Mesenchymal stem cell (in vitro differentiated cells and primary cell): ENCODE data around the gene GLIPR1.

Source experiments
- DNase-seq: peaks from one replicate; pipeline ENCODE4 v3.0.0-alpha.2; 2013
- H2AFZ ChIP-seq: one replicate; pipeline ENCODE4 v1.6.1; 2013; ENCODE audit warnings: low read depth, mild to moderate bottlenecking, control low read depth, inconsistent platforms, low read length, moderate library complexity
- H2AK5ac ChIP-seq: 2 replicates; pipeline ENCODE4 v1.6.1; 2013; ENCODE audit warnings: low read length, moderate library complexity, mild to moderate bottlenecking, inconsistent platforms; ENCODE audit not compliant: severe bottlenecking
- H2BK120ac ChIP-seq: one replicate; pipeline ENCODE4 v1.6.1; 2013; ENCODE audit warnings: low read depth, mild to moderate bottlenecking, inconsistent platforms, low read length, moderate library complexity
- H2BK12ac ChIP-seq, 2 experiments: one replicate each; pipeline ENCODE4 v1.6.1; 2013; ENCODE audit warnings: inconsistent platforms in 2 of 2, low read length in 2 of 2, mild to moderate bottlenecking in 2 of 2, moderate library complexity in 2 of 2, control low read depth in 1 of 2
- H2BK15ac ChIP-seq: one replicate; pipeline ENCODE4 v1.6.1; 2013; ENCODE audit warnings: mild to moderate bottlenecking, low read depth, inconsistent platforms; ENCODE audit not compliant: poor library complexity, severe bottlenecking
- H2BK5ac ChIP-seq: 2 replicates; pipeline ENCODE4 v1.6.1; 2013; ENCODE audit warnings: low read depth, mild to moderate bottlenecking, low read length, control low read depth, inconsistent platforms; ENCODE audit not compliant: poor library complexity, severe bottlenecking
- H3K14ac ChIP-seq, 2 experiments: one replicate each; pipeline ENCODE4 v1.6.1; 2013; ENCODE audit warnings: inconsistent platforms in 2 of 2, low read length in 2 of 2, control low read depth in 1 of 2, mild to moderate bottlenecking in 1 of 2, moderate library complexity in 1 of 2
- H3K18ac ChIP-seq, 2 experiments: one replicate each; pipeline ENCODE4 v1.6.1; 2013; ENCODE audit warnings: inconsistent platforms in 2 of 2, low read length in 2 of 2, control low read depth in 1 of 2, low read depth in 1 of 2, mild to moderate bottlenecking in 1 of 2
- H3K23ac ChIP-seq, 2 experiments: one replicate each; pipeline ENCODE4 v1.6.1; 2013; ENCODE audit warnings: inconsistent platforms in 2 of 2, low read length in 2 of 2, mild to moderate bottlenecking in 2 of 2, moderate library complexity in 2 of 2, control low read depth in 1 of 2
- H3K27ac ChIP-seq: 2 replicates; pipeline ENCODE4 v1.5.1; 2013; ENCODE audit warnings: mild to moderate bottlenecking, moderate library complexity, low read length, control low read depth, inconsistent platforms; ENCODE audit not compliant: poor library complexity, severe bottlenecking
- H3K27me3 ChIP-seq, 2 experiments: 2 replicates each; pipeline versions ENCODE4 v1.6.1 to v1.7.0; 2013; ENCODE audit warnings: low read length in 2 of 2, mild to moderate bottlenecking in 2 of 2, moderate library complexity in 2 of 2, control low read depth in 1 of 2, inconsistent platforms in 1 of 2; ENCODE audit not compliant: control insufficient read depth in 1 of 2, insufficient read depth in 1 of 2
- H3K36me3 ChIP-seq, 2 experiments: 2 replicates each; pipeline versions ENCODE4 v1.6.1 to v1.7.0; 2013; ENCODE audit warnings: low read length in 2 of 2, control low read depth in 1 of 2, inconsistent platforms in 1 of 2, low read depth in 1 of 2, mild to moderate bottlenecking in 1 of 2; ENCODE audit not compliant: insufficient read depth in 2 of 2, control insufficient read depth in 1 of 2
- H3K4ac ChIP-seq, 2 experiments: one replicate each; pipeline ENCODE4 v1.6.1; 2013; ENCODE audit warnings: inconsistent platforms in 2 of 2, low read length in 2 of 2, mild to moderate bottlenecking in 2 of 2, moderate library complexity in 2 of 2, control low read depth in 1 of 2, low read depth in 1 of 2
- H3K4me1 ChIP-seq: 2 replicates; pipeline ENCODE4 v1.6.1; 2013; ENCODE audit warnings: low read depth, low read length, control low read depth; ENCODE audit not compliant: control insufficient read depth, insufficient read depth
- H3K4me2 ChIP-seq: 2 replicates; pipeline ENCODE4 v1.6.1; 2013; ENCODE audit warnings: low read length, mild to moderate bottlenecking, inconsistent platforms; ENCODE audit not compliant: poor library complexity, severe bottlenecking
- H3K4me3 ChIP-seq, 2 experiments: 2 replicates each; pipeline versions ENCODE4 v1.5.1 to v1.7.0; 2013; ENCODE audit warnings: low read length in 2 of 2, mild to moderate bottlenecking in 2 of 2, control low read depth in 1 of 2, low read depth in 1 of 2; ENCODE audit not compliant: insufficient read depth in 1 of 2
- H3K79me1 ChIP-seq: replicated peaks from 2 replicates; pipeline ENCODE4 v1.6.1; 2013; ENCODE audit warnings: mild to moderate bottlenecking, control low read depth, low read length, inconsistent platforms; ENCODE audit not compliant: poor library complexity, severe bottlenecking
- H3K9ac ChIP-seq: 2 replicates; pipeline ENCODE4 v1.7.0; 2013; ENCODE audit warnings: mild to moderate bottlenecking, low read length, moderate library complexity
- H3K9me3 ChIP-seq: 2 replicates; pipeline ENCODE4 v1.7.0; 2013; ENCODE audit warnings: mild to moderate bottlenecking, low read length; ENCODE audit not compliant: control insufficient read depth
- H4K8ac ChIP-seq: one replicate; pipeline ENCODE4 v1.6.1; 2013; ENCODE audit warnings: inconsistent platforms, mild to moderate bottlenecking, low read length, moderate library complexity
- H4K91ac ChIP-seq: one replicate; pipeline ENCODE4 v1.6.1; 2013; ENCODE audit warnings: mild to moderate bottlenecking, low read length, inconsistent platforms
- WGBS: methylation state at CpG from one replicate; pipeline ENCODE4 v1.1.7; 2013; ENCODE audit warnings: mixed read lengths; 5-methylcytosine and 5-hydroxymethylcytosine counted together

GLIPR1 gene

DNA sequence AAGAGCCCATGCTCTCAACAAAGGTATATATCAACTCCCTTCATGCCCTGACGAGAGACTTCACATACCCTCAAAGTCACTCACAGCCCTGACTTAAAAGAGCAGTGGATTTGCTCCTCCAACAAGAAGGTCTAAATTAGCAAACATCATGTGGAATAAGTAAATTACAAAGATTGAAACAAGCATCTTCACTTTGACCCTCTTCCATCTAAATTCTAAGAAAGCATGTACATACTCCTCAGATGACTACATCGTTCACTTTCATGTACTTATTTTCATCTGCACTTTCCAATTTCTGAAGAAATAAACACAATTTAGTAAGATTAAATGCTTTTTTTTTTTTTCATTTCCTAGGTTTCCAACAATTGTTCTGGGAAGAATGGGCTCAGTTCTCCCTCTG is 69.4 kb downstream of the GLIPR1 start:
- Histone ChIP-seq H2BK5ac (no peak overlapping the region), H3K27ac (no peak overlapping the region), H3K4me2 (no peak overlapping the region), H3K9ac (peak overlapping the region; percentile 5), H2BK120ac (no peak overlapping the region), H2AFZ (no peak overlapping the region), H3K23ac (no peak overlapping the region), H3K4me3 (peak overlapping the region in 1 of 2 experiments; percentile 4), H4K8ac (no peak overlapping the region), H2BK15ac (no peak overlapping the region), H3K27me3 (no peaks in the 10 kb centered on the region), H3K4me1 (peaks cover 2% of the 10 kb centered on the region), H3K14ac (no peak overlapping the region), H3K36me3 (no peaks in the 10 kb centered on the region), H3K79me1 (no peaks in the 10 kb centered on the region), H3K9me3 (no peaks in the 10 kb centered on the region), H3K4ac (no peak overlapping the region), H2AK5ac (no peak overlapping the region), H2BK12ac (no peak overlapping the region), H3K18ac (no peak overlapping the region), H4K91ac (no peak overlapping the region)
- 80% methylated on average over 2 of the region's 2 CpGs for WGBS
- DNase-seq: peak; percentile 13

DNA sequence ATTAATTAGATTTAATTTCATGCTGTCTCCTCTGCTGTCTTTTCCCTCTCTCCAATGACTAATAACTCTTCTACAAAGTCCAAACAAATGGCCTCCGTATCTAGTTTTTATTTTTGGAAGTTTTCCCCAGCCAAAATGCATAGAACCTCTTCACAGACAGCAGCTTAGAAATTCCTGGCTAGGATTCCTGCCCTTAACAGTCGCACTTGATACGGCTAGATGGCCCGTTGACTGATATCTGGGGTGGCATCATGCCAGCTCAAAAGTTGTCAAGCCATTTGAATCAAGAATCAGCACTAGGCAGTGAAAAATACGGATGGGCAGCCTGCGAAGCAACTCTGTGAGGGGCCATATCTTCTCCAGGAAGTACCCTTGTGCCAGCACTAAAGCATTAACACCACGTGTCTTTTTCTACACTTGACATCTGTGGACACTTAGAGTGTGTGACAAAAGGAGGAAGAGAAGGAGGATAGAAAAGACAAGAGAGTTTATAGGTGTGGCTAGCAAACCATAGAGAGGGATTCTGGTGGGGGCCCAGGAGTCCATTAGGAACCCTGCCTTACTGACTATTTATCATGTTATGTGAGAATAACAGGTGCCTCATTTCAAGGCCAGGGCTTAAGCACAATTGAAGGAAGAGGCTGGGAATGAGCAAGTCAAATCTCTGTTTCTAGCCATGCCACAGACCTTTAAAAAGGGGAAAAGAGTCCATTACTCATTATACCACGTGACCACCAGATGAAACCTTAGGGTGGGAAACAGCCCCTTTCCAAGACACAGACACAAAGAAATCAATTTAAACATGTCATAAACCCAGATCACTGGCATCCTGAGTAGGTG is 70.1 kb downstream of the GLIPR1 start:
- H2BK120ac ChIP-seq: no peak overlapping the region

DNA sequence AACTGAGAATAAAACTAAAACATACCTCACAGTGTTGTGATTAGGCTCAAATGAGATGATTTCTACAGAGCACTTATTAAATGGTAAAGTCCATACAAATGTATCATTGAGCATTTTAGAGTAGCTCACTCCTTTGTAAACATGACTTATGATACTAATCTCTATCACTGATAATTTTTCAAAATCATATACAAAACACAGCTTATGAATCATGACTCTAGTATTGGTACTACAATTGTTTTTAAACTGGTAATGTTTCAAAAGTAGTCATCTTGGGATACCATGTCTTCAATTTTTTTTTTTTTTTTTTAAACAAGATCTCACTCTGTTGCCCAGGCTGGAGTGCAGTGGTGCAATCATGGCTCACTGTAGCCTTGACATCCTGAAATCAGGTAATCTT is 70.9 kb downstream of the GLIPR1 start:
- Histone ChIP-seq H3K27me3 (no peaks in the 10 kb centered on the region), H3K4me3 (no peak overlapping the region), H3K4me1 (peaks cover 2% of the 10 kb centered on the region), H4K91ac (no peak overlapping the region), H2BK120ac (no peak overlapping the region), H3K36me3 (no peaks in the 10 kb centered on the region), H3K79me1 (no peaks in the 10 kb centered on the region), H2AFZ (no peak overlapping the region), H3K18ac (no peak overlapping the region), H3K9ac (no peak overlapping the region), H3K4me2 (no peak overlapping the region), H3K9me3 (no peaks in the 10 kb centered on the region), H2BK15ac (no peak overlapping the region), H3K27ac (no peak overlapping the region), H2BK12ac (no peak overlapping the region), H3K23ac (no peak overlapping the region), H3K4ac (no peak overlapping the region), H2AK5ac (no peak overlapping the region), H3K14ac (no peak overlapping the region), H2BK5ac (no peak overlapping the region), H4K8ac (no peak overlapping the region)
- no peak for DNase-seq

More for the DNA sequence above, 70.1 kb downstream of the GLIPR1 start:
- DNase-seq: peak; percentile 24
- no peak overlapping the region for H2BK5ac ChIP-seq
- no peak overlapping the region for H2BK15ac ChIP-seq
- no peak overlapping the region for H3K14ac ChIP-seq
- H3K4ac ChIP-seq: no peak overlapping the region
- H4K8ac ChIP-seq: no peak overlapping the region
- H3K4me3 ChIP-seq: peak overlapping the region in 1 of 2 experiments; percentile 4
- no peaks in the 10 kb centered on the region for H3K9me3 ChIP-seq
- H3K79me1 ChIP-seq: no peaks in the 10 kb centered on the region
- WGBS: 62% methylated on average over 7 of the region's 8 CpGs
- peak overlapping the region; percentile 5 for H3K9ac ChIP-seq
- no peak overlapping the region for H2AK5ac ChIP-seq
- no peak overlapping the region for H3K27ac ChIP-seq
- H3K4me1 ChIP-seq: peaks cover 2% of the 10 kb centered on the region
- no peak overlapping the region for H4K91ac ChIP-seq
- H3K23ac ChIP-seq: no peak overlapping the region
- no peak overlapping the region for H2AFZ ChIP-seq
- H3K27me3 ChIP-seq: no peaks in the 10 kb centered on the region
- no peak overlapping the region for H3K4me2 ChIP-seq
- H3K18ac ChIP-seq: no peak overlapping the region
- H2BK12ac ChIP-seq: no peak overlapping the region
- no peaks in the 10 kb centered on the region for H3K36me3 ChIP-seq

DNA sequence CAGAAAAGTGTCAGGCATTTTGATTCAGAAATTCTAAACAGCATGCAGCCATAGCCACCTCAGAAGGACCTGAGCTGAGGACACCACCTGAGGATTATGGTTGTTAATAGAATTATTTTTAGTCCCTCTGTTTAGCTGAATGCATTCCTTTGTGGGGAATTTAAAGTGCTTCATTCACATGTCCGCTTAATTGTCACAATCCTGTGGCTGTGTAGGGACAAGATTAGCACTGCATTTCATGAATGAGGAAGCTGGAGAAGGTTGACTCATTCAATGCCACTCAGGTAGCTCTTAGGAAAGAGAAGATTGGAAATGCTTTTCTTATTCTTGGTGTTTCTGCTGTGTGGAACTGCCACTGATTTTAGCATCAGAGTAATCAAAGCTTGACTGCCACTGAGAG is 72.8 kb downstream of the GLIPR1 start:
- Histone ChIP-seq H2BK120ac (no peak overlapping the region), H2BK15ac (no peak overlapping the region), H3K79me1 (no peaks in the 10 kb centered on the region), H3K27me3 (no peaks in the 10 kb centered on the region), H2AK5ac (no peak overlapping the region), H3K36me3 (no peaks in the 10 kb centered on the region), H3K23ac (no peak overlapping the region), H3K9ac (peak overlapping the region; percentile 46), H2BK12ac (peak overlapping the region in 1 of 2 experiments; percentile 15), H3K4me3 (no peak overlapping the region), H2AFZ (no peak overlapping the region), H4K8ac (no peak overlapping the region), H3K4me2 (no peak overlapping the region), H4K91ac (no peak overlapping the region), H3K18ac (no peak overlapping the region), H3K4me1 (peaks cover 2% of the 10 kb centered on the region), H3K4ac (no peak overlapping the region), H3K14ac (no peak overlapping the region), H3K27ac (peak overlapping the region; percentile 81), H3K9me3 (no peaks in the 10 kb centered on the region), H2BK5ac (no peak overlapping the region)
- DNase-seq: peak; percentile 33
- WGBS: 27% methylated on average over 1 of the region's 1 CpG
